NCI-H2227 treated with DMSO at 0.1 percent for 48 hours (cell line): ENCODE data around the gene CASD1.

ENCODE experiments used
- DNase-seq: peaks from one replicate; lab custom pipeline; 2025; lab: John Stamatoyannopoulos, UW

The CASD1 gene

GRCh38 chr7:94509264-94509886, at the start of gene CASD1:
Gene CASD1 (plus strand): TSS chr7:94509809. CDS start chr7:94510085, 276 bp downstream.
- peak; percentile 51 for DNase-seq

DNA sequence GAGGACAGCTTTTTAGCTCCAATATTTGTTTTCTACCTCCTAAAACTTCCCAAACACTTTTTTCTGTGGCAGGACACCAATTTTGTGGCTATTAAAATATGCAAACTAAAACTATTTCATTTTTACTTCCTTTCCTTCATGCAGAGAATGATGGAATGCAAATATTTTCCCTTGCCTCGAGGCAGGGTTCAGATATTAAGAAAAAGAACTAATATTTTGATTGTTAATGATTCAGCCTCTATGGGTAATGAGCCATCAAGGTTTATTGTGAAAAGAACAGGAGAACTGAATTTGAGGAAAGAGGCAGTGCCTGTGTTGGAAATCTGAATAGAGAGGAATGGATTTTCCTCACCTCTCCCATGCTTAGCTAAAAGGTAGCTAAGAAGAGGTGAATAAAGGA, 43.1 kb upstream of the CASD1 start:
- no peak for DNase-seq

- DNase-seq: no peak
Observed at GRCh38 chr7:94471604-94472003, 38.0 kb upstream of the CASD1 start.

DNA sequence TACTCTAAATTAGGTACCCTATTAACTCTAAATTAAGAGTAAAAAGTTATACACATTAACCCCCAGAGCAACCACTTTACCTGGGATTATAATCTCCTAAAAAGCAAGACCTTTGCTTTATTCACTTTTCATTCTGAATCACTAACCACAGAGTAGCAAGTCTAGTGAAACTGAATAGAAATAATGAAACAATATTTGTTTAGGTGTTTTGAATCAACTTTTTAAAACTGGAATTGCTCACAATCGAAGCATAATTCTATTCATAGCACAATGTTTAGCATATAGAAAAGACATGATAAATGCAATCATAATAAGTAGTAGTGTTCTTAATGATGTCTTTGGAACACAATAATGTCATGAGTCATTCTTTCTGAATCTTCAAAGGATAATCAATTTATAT, 37.0 kb upstream of the CASD1 start:
- no peak for DNase-seq

DNA sequence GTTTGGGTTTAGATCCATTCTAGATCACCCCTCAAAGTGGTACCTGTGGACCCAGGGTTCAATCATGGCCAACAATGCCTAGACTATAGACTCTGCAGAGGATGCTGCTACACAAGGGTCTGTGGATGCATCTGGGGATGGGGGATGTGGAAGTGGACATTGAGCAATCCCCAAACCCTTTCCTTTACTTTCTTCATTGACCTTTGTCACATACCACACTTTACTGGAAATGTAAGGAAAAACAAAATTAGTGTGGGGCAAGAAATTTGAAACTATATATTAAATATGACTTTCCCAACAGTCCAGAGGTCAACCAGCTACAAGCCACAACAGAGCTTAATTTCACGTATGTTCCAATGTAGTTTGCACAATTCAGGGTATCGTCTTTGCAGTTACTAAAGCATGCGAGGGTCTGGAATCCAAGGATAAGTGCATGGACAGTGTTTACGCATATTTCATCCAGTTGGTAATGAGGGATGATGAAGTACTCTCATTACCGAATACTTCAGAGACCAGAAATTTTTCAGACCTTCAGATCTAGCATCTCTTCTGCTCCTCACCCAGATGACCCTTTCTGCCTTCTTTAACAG, 33.3 kb upstream of the CASD1 start:
- DNase-seq: no peak

GRCh38 chr7:94477878-94478277, 31.7 kb upstream of the CASD1 start:
- DNase-seq: no peak

GRCh38 chr7:94478648-94479214, 30.9 kb upstream of the CASD1 start:
- DNase-seq: no peak

GRCh38 chr7:94481279-94481678, 28.3 kb upstream of the CASD1 start:
- no peak for DNase-seq

GRCh38 chr7:94482796-94483195, 26.8 kb upstream of the CASD1 start:
- DNase-seq: no peak

- DNase-seq: no peak
Observed at GRCh38 chr7:94483843-94484242, 25.8 kb upstream of the CASD1 start.

DNA sequence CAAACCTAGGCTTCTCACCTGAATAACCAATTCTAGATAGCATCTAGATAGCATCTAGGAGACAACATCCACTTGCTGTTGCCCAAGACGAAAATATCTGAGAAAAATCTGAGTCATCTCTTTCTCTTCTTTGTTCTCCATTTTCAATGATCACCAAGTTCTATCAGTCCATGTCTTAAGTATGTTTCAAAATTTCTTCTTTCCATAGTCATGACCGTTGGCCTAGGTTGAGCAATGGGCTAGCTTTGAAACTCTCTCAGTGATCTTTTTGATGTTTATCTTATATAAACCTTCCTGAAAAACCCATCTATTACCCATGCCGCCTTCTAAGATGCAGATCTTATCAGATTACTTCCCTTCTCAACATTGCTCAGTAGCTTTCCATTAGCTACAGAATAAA, 23.4 kb upstream of the CASD1 start:
- no peak for DNase-seq

GRCh38 chr7:94491410-94491809, 18.2 kb upstream of the CASD1 start:
- no peak for DNase-seq

DNA sequence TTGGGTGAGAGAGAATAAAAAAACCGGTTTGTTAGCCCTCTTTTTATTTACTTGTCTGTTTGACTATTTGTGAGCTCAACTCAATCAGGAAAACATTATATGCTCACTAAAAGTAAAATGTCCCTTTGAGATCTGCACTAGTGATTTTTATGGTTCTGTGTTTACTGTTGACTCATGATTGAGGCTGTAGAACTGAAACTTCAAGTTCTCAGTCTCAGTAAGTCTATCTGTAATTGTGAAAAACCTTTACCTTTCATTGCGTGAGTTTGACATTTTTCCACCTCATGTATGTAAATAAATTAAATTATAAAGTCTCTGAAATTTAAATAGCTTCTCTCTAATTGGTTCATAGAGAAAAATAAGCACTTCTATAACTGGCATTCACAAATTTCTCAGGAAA, 17.0 kb upstream of the CASD1 start:
- no peak for DNase-seq

GRCh38 chr7:94497874-94498670, 11.5 kb upstream of the CASD1 start:
- no peak for DNase-seq

DNA sequence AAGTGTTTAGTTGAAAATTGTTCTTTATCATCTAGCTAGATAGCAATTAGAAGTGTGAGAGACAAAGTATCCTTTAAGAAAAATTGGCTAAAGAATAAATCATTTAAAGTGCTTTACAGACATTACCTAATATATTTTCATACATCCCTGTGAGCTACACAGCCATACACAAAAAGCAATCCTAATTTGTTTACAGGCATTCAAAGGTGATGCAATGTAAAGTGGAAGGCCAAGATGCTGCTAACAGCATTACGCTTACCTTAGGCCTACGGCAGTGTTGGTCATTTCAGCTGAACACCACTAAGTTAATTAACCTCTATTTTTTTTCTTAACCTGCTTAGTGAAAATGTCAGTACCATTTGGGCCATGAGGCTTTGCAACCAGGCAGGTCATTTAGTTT, 10.7 kb upstream of the CASD1 start:
- DNase-seq: no peak

- no peak for DNase-seq
Observed at GRCh38 chr7:94507462-94507861, 2.1 kb upstream of the CASD1 start.

GRCh38 chr7:94507962-94508361, 1.6 kb upstream of the CASD1 start:
- DNase-seq: no peak

- peak; percentile 55 for DNase-seq
Observed at GRCh38 chr7:94509887-94510581, 425 bp downstream of the CASD1 start.

DNA sequence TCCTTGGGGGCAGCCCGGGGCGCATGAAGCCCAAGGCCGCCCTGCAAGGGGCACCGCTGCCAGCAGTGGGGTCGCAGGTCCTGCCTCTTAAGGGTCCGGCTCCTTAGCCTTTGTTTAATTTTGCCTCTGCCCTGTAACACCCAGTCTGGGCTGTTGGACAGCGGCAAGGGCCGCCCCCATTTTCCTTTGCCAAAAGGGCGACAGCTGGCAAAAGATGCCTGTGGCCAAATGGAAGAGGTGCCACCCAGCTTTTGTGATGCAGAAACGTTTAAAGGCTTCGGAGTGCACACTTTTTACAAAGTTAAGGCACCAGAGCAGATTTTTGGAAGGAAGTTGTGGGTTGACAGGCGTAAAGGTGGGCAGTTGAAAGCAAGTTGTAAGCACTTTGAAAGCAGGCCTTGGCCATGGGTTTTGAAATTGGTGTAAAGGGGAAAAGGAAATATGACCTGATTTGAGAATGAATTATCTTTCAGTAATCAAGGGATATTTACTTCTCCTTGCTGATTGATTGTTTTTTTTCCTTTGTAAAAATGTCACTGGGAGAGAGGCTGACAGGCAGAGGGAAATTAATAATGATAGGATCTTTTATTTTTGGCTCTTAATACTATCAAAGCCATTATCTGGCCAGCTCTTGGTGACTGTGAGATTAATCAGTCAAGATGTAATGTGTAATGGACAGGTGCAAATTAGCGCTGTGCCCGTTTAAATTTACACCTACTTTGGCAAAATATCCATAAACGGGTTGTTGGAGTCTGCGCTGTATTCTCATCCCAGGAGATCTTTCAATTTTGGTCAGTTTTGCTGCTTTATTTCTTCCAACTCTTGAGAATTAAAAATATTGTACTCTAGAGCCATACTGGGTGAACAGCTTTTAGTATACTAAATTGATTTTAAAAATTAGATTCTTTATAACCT, 1.2 kb downstream of the CASD1 start:
- DNase-seq: peak; percentile 47

DNA sequence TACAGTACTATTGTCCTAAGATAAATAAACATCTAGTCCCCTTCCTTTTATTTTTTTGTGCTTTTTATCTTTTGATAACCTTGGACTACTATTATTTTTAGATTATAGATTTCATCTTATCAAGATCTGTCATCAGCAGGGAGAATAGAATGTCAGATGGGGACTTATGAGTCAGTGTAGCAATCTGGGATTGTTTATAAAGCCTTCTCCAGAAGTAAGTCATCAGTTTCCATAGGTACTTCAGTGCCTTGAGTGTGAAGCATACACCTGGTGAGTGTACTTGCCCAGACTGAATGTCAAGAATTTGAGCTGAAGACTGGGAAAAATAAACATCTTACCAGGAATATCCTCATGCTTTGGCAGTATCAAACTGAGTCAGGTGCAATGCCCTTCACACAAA, 2.1 kb downstream of the CASD1 start:
- DNase-seq: peak; percentile 35
